ENCODE data around the gene CLCN6.

The CLCN6 gene

GRCh38 chr1:11805422-11806306 lies at the start of gene CLCN6, which contains the start of gene MTHFR:
Gene CLCN6 (plus strand): TSS chr1:11806191. CDS start chr1:11806263, 72 bp downstream.
Gene MTHFR (minus strand): TSS chr1:11805964. CDS start chr1:11803116, 2,848 bp downstream.
- peak; percentile 95 for DNase-seq (ENCODE audit: low read depth)

GRCh38 chr1:11757047-11757446 lies 48.9 kb upstream of the CLCN6 start:
- no peak for DNase-seq (ENCODE audit: low read depth)

GRCh38 chr1:11759791-11760190 lies 46.2 kb upstream of the CLCN6 start:
- DNase-seq (ENCODE audit: low read depth), result no peak

- no peak for DNase-seq (ENCODE audit: low read depth)
These were observed 44.7 kb upstream of the CLCN6 start for GRCh38 chr1:11761285-11761684.

GRCh38 chr1:11761988-11762406 lies 44.0 kb upstream of the CLCN6 start, which contains the start of gene C1orf167:
Gene C1orf167 (plus strand): TSS chr1:11762193. CDS start chr1:11764401, 2,208 bp downstream.
- no peak for DNase-seq (ENCODE audit: low read depth)

GRCh38 chr1:11764115-11764514 lies 41.9 kb upstream of the CLCN6 start:
- no peak for DNase-seq (ENCODE audit: low read depth)

- no peak for DNase-seq (ENCODE audit: low read depth)
These were observed 41.5 kb upstream of the CLCN6 start for GRCh38 chr1:11764519-11764918.

GRCh38 chr1:11765661-11766428 lies 40.1 kb upstream of the CLCN6 start:
- no peak for DNase-seq (ENCODE audit: low read depth)

- no peak for DNase-seq (ENCODE audit: low read depth)
These were observed 39.6 kb upstream of the CLCN6 start for GRCh38 chr1:11766429-11766776.

- DNase-seq (ENCODE audit: low read depth), result no peak
These were observed 37.9 kb upstream of the CLCN6 start for GRCh38 chr1:11767922-11768704.

GRCh38 chr1:11768821-11769220 lies 37.2 kb upstream of the CLCN6 start:
- DNase-seq (ENCODE audit: low read depth), result no peak

- no peak for DNase-seq (ENCODE audit: low read depth)
These were observed 36.7 kb upstream of the CLCN6 start for GRCh38 chr1:11769274-11769673.

GRCh38 chr1:11770011-11770410 lies 36.0 kb upstream of the CLCN6 start:
- DNase-seq (ENCODE audit: low read depth), result no peak

GRCh38 chr1:11771481-11772043 lies 34.4 kb upstream of the CLCN6 start:
- DNase-seq (ENCODE audit: low read depth), result no peak

- DNase-seq (ENCODE audit: low read depth), result no peak
These were observed 33.5 kb upstream of the CLCN6 start for GRCh38 chr1:11772458-11772857.

GRCh38 chr1:11774753-11775152 lies 31.2 kb upstream of the CLCN6 start:
- DNase-seq (ENCODE audit: low read depth), result no peak

GRCh38 chr1:11777658-11778322 lies 28.2 kb upstream of the CLCN6 start:
- no peak for DNase-seq (ENCODE audit: low read depth)

GRCh38 chr1:11778336-11778735 lies 27.7 kb upstream of the CLCN6 start:
- DNase-seq (ENCODE audit: low read depth), result no peak

- no peak for DNase-seq (ENCODE audit: low read depth)
These were observed 27.0 kb upstream of the CLCN6 start for GRCh38 chr1:11778844-11779623.

GRCh38 chr1:11779715-11780379 lies 26.1 kb upstream of the CLCN6 start:
- no peak for DNase-seq (ENCODE audit: low read depth)

All from stimulated activated CD8-positive, alpha-beta memory T cell treated with anti-CD3 and anti-CD28 coated beads, Interleukin-12 subunit alpha, Interleukin-12 subunit beta, amount 100 ng/mL, for 1 hour (primary cell).